ENCODE data around the gene PBOV1.

The PBOV1 gene

DNA sequence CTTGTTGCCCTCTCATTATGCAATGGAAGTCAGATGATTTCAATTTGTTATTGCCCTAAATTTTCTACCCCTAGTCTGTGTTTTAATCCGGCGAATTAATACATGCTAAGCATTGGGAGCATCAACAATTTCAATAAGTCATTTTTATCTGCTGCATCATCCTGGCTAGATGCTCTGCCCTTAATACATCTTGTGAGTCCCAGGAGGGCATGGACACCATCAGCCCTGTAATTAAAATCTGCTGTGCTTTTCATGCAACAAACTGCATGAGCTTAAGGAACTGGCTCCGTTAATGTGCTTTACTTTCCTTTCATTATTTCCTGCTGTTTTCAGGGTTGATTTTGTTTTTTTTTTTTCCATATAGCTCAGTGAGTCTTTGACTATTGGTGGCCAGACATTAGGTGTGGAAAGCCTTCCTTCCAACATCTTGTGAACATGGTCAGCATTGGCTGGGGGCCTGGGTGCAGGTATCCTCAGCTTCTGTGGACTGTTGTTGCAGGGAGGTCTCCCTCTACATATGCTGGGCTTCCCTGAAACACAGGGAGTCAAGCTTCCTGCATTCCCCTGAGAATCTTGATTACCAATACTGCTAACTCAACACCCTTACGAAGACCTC lies 8.5 kb upstream of the PBOV1 start (continued):
- TF ChIP-seq, protein P1, sequence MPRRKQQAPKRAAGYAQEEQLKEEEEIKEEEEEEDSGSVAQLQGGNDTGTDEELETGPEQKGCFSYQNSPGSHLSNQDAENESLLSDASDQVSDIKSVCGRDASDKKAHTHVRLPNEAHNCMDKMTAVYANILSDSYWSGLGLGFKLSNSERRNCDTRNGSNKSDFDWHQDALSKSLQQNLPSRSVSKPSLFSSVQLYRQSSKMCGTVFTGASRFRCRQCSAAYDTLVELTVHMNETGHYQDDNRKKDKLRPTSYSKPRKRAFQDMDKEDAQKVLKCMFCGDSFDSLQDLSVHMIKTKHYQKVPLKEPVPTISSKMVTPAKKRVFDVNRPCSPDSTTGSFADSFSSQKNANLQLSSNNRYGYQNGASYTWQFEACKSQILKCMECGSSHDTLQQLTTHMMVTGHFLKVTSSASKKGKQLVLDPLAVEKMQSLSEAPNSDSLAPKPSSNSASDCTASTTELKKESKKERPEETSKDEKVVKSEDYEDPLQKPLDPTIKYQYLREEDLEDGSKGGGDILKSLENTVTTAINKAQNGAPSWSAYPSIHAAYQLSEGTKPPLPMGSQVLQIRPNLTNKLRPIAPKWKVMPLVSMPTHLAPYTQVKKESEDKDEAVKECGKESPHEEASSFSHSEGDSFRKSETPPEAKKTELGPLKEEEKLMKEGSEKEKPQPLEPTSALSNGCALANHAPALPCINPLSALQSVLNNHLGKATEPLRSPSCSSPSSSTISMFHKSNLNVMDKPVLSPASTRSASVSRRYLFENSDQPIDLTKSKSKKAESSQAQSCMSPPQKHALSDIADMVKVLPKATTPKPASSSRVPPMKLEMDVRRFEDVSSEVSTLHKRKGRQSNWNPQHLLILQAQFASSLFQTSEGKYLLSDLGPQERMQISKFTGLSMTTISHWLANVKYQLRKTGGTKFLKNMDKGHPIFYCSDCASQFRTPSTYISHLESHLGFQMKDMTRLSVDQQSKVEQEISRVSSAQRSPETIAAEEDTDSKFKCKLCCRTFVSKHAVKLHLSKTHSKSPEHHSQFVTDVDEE (CRISPR knock-in tag; IDR thresholded peaks at IDR 0.05) = no peak
- TF ChIP-seq, protein P2, sequence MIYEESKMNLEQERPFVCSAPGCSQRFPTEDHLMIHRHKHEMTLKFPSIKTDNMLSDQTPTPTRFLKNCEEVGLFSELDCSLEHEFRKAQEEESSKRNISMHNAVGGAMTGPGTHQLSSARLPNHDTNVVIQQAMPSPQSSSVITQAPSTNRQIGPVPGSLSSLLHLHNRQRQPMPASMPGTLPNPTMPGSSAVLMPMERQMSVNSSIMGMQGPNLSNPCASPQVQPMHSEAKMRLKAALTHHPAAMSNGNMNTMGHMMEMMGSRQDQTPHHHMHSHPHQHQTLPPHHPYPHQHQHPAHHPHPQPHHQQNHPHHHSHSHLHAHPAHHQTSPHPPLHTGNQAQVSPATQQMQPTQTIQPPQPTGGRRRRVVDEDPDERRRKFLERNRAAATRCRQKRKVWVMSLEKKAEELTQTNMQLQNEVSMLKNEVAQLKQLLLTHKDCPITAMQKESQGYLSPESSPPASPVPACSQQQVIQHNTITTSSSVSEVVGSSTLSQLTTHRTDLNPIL (CRISPR knock-in tag; IDR thresholded peaks at IDR 0.05; ENCODE audit: low read depth) = no peak
- TF ChIP-seq ARNTL (CRISPR knock-in tag; IDR thresholded peaks at IDR 0.05; ENCODE audit: borderline replicate concordance, low read depth) (no peak), SNAI2 (CRISPR knock-in tag; IDR thresholded peaks at IDR 0.05) (no peak), ZNF565 (CRISPR knock-in tag; conservative IDR thresholded peaks at IDR 0.05; ENCODE audit: low read depth) (no peak), PPARA (CRISPR knock-in tag; IDR thresholded peaks at IDR 0.05; ENCODE audit: borderline replicate concordance) (no peak)

DNA sequence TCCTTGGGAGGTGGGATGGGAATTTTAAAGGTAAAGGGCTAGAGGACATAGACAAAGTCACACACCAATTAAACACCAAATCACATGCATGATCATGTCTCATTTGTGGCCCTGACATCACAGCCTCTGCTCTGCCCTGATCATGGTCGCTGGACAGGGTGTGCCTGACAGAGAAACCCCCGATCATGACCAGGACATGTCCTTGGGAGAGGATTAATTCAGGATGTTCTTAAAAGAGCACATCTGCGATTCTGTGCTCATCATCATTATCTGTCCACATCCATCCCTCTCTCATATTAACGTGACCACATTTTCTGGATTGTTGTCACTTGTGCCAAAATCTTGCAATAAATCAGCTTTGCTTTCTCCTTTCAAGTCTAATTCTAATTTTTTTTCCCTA lies 7.7 kb upstream of the PBOV1 start:
- no peak for TF ChIP-seq ZC3H10 (CRISPR knock-in tag; IDR thresholded peaks at IDR 0.05)
- TF ChIP-seq, protein P3, sequence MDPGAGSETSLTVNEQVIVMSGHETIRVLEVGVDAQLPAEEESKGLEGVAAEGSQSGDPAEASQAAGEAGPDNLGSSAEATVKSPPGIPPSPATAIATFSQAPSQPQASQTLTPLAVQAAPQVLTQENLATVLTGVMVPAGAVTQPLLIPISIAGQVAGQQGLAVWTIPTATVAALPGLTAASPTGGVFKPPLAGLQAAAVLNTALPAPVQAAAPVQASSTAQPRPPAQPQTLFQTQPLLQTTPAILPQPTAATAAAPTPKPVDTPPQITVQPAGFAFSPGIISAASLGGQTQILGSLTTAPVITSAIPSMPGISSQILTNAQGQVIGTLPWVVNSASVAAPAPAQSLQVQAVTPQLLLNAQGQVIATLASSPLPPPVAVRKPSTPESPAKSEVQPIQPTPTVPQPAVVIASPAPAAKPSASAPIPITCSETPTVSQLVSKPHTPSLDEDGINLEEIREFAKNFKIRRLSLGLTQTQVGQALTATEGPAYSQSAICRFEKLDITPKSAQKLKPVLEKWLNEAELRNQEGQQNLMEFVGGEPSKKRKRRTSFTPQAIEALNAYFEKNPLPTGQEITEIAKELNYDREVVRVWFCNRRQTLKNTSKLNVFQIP (CRISPR knock-in tag; IDR thresholded peaks at IDR 0.05; ENCODE audit: borderline replicate concordance, low read depth) = no peak
- no peak for TF ChIP-seq ARNTL (CRISPR knock-in tag; IDR thresholded peaks at IDR 0.05; ENCODE audit: borderline replicate concordance, low read depth)
- TF ChIP-seq, protein P2 (CRISPR knock-in tag; IDR thresholded peaks at IDR 0.05; ENCODE audit: low read depth) = no peak
- no peak for ATAC-seq

DNA sequence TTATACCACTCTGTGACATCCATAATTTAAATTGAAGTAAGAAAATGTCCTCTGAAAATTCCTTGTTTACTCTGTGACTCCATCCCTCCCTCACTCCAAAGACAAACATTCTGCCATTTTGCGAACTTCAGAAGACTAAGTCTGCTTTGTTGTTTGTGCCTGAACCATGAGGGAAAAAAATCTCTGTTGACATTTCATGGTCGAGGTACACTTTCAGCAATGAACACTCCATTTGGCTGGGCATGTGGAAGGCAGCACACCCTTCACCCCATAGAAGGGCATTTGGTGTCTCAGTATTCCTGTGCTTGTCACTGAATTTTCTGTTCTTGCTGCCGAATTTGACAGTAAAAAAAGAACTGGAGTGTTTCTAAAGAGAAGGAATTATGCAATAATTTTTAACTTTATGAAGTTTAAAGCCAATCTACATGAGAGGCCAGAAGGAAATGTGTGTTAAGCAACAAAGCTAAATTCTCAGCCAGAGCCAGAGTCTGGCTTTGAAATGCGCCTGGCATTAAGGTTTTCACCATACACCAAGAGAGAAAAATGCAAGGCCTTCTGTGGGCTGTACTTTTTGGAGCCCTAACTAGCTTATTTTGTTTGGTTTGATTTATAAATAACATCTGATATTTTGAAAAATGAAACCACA lies 4.7 kb upstream of the PBOV1 start:
- no peak for ATAC-seq
- TF ChIP-seq ZNF8 (CRISPR knock-in tag; IDR thresholded peaks at IDR 0.05) (no peak), RARB (CRISPR knock-in tag; IDR thresholded peaks at IDR 0.05) (no peak), ZFP3 (CRISPR knock-in tag; IDR thresholded peaks at IDR 0.05) (no peak), BACH2 (CRISPR knock-in tag; IDR thresholded peaks at IDR 0.05; ENCODE audit: borderline replicate concordance) (no peak), ARNTL (CRISPR knock-in tag; IDR thresholded peaks at IDR 0.05; ENCODE audit: borderline replicate concordance, low read depth) (no peak), ISL1 (CRISPR knock-in tag; IDR thresholded peaks at IDR 0.05) (no peak), ZNF70 (CRISPR knock-in tag; IDR thresholded peaks at IDR 0.05) (no peak), ZC3H10 (CRISPR knock-in tag; IDR thresholded peaks at IDR 0.05) (no peak), ESRRG (CRISPR knock-in tag; IDR thresholded peaks at IDR 0.05) (no peak)
- TF ChIP-seq, protein P1 (CRISPR knock-in tag; IDR thresholded peaks at IDR 0.05) = no peak
- TF ChIP-seq, protein P2 (CRISPR knock-in tag; IDR thresholded peaks at IDR 0.05; ENCODE audit: low read depth) = no peak
- TF ChIP-seq, protein P4, sequence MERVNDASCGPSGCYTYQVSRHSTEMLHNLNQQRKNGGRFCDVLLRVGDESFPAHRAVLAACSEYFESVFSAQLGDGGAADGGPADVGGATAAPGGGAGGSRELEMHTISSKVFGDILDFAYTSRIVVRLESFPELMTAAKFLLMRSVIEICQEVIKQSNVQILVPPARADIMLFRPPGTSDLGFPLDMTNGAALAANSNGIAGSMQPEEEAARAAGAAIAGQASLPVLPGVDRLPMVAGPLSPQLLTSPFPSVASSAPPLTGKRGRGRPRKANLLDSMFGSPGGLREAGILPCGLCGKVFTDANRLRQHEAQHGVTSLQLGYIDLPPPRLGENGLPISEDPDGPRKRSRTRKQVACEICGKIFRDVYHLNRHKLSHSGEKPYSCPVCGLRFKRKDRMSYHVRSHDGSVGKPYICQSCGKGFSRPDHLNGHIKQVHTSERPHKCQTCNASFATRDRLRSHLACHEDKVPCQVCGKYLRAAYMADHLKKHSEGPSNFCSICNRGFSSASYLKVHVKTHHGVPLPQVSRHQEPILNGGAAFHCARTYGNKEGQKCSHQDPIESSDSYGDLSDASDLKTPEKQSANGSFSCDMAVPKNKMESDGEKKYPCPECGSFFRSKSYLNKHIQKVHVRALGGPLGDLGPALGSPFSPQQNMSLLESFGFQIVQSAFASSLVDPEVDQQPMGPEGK (CRISPR knock-in tag; IDR thresholded peaks at IDR 0.05; ENCODE audit: borderline replicate concordance) = no peak
